K562 (cell line): ENCODE measurements around the gene ERP44. TPM values are rescaled to one million over a fixed set of nuclear protein-coding genes. Genes with fewer than 3 reads are reported as not detected.

Source experiments
- ATF1 ChIP-seq, 2 experiments: fragments of 450-650 bp in 1 of 2; IDR thresholded peaks; 2 replicates each; pipeline ENCODE4 v1.6.1; 2016; ENCODE audit warnings: missing compliant biosample characterization in 1 of 2, missing genetic modification characterization in 1 of 2
- EP400 ChIP-seq: fragments of 450-650 bp; IDR thresholded peaks from 2 replicates; pipeline ENCODE4 v1.6.1; 2017; ENCODE audit warnings: antibody characterized with exemption, mild to moderate bottlenecking, moderate library complexity
- ESRRA ChIP-seq: fragments of 450-650 bp; IDR thresholded peaks from 2 replicates; pipeline ENCODE4 v1.6.1; 2014; ENCODE audit warnings: low read depth, mild to moderate bottlenecking, moderate library complexity, borderline replicate concordance
- GATA2 ChIP-seq: sonication (generic); formaldehyde crosslinking; IDR thresholded peaks from 2 replicates; pipeline ENCODE4 v1.4.0; 2020; ENCODE audit warnings: mild to moderate bottlenecking, missing genetic modification reagents
- GTF2A2 ChIP-seq: IDR thresholded peaks from 2 replicates; pipeline ENCODE4 v1.6.1; 2016; ENCODE audit warnings: mild to moderate bottlenecking, missing genetic modification characterization, missing compliant biosample characterization
- GTF2F1 ChIP-seq: IDR thresholded peaks from 2 replicates; pipeline ENCODE4 v1.6.1; 2011; ENCODE audit warnings: low read depth, low read length, improper control_type of control experiment
- PHF20 ChIP-seq: fragments of 450-650 bp; IDR thresholded peaks from 2 replicates; pipeline ENCODE4 v1.6.1; 2018; ENCODE audit not compliant: partially characterized antibody
- RBBP5 ChIP-seq: fragments of 200-600 bp; sonication (generic); IDR thresholded peaks from 2 replicates; pipeline ENCODE4 v1.6.1; 2012; ENCODE audit warnings: borderline replicate concordance, mild to moderate bottlenecking, low read length, control low read depth, inconsistent platforms; ENCODE audit not compliant: insufficient read depth, poor library complexity, severe bottlenecking
- TCF3 ChIP-seq: sonication (generic); formaldehyde crosslinking; IDR thresholded peaks from 2 replicates; pipeline ENCODE4 v1.4.0; 2020; ENCODE audit warnings: mild to moderate bottlenecking, missing genetic modification reagents
- U2AF2 ChIP-seq: fragments of 200-400 bp; formaldehyde crosslinking; optimal IDR thresholded peaks from 2 replicates; pipeline ENCODE3; 2017; ENCODE audit warnings: low read depth, mild to moderate bottlenecking, low read length
- ZBTB11 ChIP-seq, 3 experiments: fragments of 200-800 bp in 1 of 3; fragments of 250-450 bp in 1 of 3; fragments of 450-650 bp in 1 of 3; sonication (Bioruptor Pico) in 1 of 3; sonication (Bioruptor generic) in 1 of 3; formaldehyde crosslinking in 1 of 3; IDR thresholded peaks; 2 replicates each; pipeline versions ENCODE4 v1.6.1 to v1.8.0; 2016 to 2022; ENCODE audit warnings: mild to moderate bottlenecking in 2 of 3, missing genetic modification characterization in 2 of 3, missing compliant biosample characterization in 1 of 3, moderate library complexity in 1 of 3
- ZNF224 ChIP-seq: sonication (generic); formaldehyde crosslinking; IDR thresholded peaks from 2 replicates; pipeline ENCODE4 v1.8.0; 2022; ENCODE audit warnings: mild to moderate bottlenecking, missing genetic modification reagents
- polyA plus RNA-seq, 8 experiments: library from polyadenylated mRNA; depleted of rRNA in 4 of 8; stranded (reverse) in 5 of 8; unstranded in 3 of 8; fragments of >200 nt; fragmentation: Nextera tagmentation in 2 of 8; fragmentation: Illumina TruSeq in 1 of 8; extraction: Ambion mirVana in 2 of 8; extraction: Trizol in 1 of 8; gene quantifications; 2 replicates each; pipeline versions ENCODE4 v1.2.1 to v1.2.3, GENCODE V29; 2011 to 2014; ENCODE audit warnings: inconsistent platforms in 1 of 8, missing spikeins in 1 of 8
- total RNA-seq, 7 experiments: library from RNA; depleted of rRNA in 6 of 7; stranded (reverse); fragments of >200 nt in 6 of 7; fragmentation: Illumina TruSeq in 2 of 7; extraction: Trizol in 2 of 7; gene quantifications; 2 replicates each; pipeline versions ENCODE4 v1.2.1 to v1.2.3, GENCODE V29; 2011 to 2021; ENCODE audit warnings: low replicate concordance in 1 of 7
- TF ChIP-seq, protein P1 (sequence below): IDR thresholded peaks from 2 replicates; pipeline ENCODE4 v1.6.1; 2012; ENCODE audit warnings: low read depth, low read length, improper control_type of control experiment, borderline replicate concordance
- TF ChIP-seq, protein P2 (sequence below): sonication (generic); formaldehyde crosslinking; IDR thresholded peaks from 2 replicates; pipeline ENCODE4 v1.4.0; 2020; ENCODE audit warnings: mild to moderate bottlenecking, missing genetic modification reagents
- TF ChIP-seq, protein P3 (sequence below), 2 experiments: fragments of 250-450 bp in 1 of 2; fragments of 450-650 bp in 1 of 2; sonication (Bioruptor Pico) in 1 of 2; IDR thresholded peaks; 2 replicates each; pipeline versions ENCODE4 v1.6.1 to v1.8.0; 2016 to 2021; ENCODE audit warnings: mild to moderate bottlenecking in 2 of 2, moderate library complexity in 2 of 2, missing compliant biosample characterization in 1 of 2, missing genetic modification characterization in 1 of 2

Gene ERP44
- total and polyA plus RNA-seq, 9 of the 15 experiments (the other 6 are each of a cell fraction or from before 2014, with no cell fraction given): 9.2 to 23.4 (median 13.6) TPM

DNA sequence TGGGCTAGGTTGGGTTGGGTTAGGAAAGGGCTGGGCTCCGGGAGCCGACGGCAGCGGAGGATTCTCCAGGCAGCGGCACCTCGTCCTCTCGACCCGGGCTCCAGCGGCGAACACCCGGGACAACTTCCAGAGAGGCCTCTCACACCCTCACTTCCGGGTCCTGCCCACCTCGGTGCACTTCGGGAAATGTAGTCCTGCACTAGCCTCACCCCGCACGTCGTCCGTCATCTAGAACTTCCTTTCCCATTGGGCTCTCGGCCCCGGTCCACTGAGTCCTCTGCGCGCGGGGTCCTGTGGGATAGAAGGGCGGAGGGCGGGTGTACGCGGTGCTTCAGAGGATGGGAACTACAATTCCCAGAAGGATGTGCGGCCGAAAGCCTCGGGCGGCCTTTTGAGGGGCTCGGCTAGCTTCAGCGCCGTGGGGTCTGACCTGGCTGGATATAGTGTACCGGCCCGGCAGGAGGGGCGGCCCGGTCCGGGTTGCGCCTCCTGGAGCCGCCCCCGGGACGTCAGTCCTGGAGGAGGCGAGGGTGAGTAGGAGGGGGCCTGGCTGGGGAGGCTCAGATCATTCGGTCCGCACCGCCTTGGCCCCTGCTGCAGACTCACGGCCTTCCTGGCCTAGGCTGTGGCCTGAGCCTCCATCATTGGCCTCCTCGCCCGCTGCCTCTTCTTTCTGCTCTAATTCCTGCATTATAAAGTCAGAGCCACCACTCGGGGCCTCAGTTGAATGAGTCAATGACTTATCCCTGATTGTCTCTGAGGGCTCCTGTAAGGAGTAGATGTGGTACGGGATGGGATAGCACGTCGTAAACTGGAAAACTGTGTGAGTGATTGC is at the start of gene ERP44, which contains the start of gene INVS (continued):
- TF ChIP-seq, protein P1, sequence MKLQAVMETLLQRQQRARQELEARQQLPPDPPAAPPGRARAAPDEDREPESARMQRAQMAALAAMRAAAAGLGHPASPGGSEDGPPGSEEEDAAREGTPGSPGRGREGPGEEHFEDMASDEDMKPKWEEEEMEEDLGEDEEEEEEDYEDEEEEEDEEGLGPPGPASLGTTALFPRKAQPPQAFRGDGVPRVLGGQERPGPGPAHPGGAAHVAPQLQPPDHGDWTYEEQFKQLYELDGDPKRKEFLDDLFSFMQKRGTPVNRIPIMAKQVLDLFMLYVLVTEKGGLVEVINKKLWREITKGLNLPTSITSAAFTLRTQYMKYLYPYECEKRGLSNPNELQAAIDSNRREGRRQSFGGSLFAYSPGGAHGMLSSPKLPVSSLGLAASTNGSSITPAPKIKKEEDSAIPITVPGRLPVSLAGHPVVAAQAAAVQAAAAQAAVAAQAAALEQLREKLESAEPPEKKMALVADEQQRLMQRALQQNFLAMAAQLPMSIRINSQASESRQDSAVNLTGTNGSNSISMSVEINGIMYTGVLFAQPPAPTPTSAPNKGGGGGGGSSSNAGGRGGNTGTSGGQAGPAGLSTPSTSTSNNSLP: no peak
- TF ChIP-seq, protein P2, sequence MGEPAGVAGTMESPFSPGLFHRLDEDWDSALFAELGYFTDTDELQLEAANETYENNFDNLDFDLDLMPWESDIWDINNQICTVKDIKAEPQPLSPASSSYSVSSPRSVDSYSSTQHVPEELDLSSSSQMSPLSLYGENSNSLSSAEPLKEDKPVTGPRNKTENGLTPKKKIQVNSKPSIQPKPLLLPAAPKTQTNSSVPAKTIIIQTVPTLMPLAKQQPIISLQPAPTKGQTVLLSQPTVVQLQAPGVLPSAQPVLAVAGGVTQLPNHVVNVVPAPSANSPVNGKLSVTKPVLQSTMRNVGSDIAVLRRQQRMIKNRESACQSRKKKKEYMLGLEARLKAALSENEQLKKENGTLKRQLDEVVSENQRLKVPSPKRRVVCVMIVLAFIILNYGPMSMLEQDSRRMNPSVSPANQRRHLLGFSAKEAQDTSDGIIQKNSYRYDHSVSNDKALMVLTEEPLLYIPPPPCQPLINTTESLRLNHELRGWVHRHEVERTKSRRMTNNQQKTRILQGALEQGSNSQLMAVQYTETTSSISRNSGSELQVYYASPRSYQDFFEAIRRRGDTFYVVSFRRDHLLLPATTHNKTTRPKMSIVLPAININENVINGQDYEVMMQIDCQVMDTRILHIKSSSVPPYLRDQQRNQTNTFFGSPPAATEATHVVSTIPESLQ (CRISPR knock-in tag): peak; percentile 19; the same call in 1 of the 2 replicates
- TF ChIP-seq RBBP5 (peak; percentile 98), ESRRA (no peak), TCF3 (CRISPR knock-in tag) (no peak), EP400 (peak; percentile 45; the same call in 1 of the 2 replicates), U2AF2 (no peak), PHF20 (peak; percentile 56), ZNF224 (no peak), ZBTB11 (CRISPR knock-in tag; IDR thresholded peaks at IDR 0.05) (peak; percentile 82 to 97 (median 94); a peak in 5 of 6 replicates), GATA2 (CRISPR knock-in tag) (no peak), ATF1 (CRISPR knock-in tag; IDR thresholded peaks at IDR 0.05) (no peak), ATF1 (tag; IDR thresholded peaks at IDR 0.05) (peak; percentile 91), GTF2A2 (tag) (no peak), GTF2F1 (0 out of 2 replicates have a peak, but pooled peaks have one; percentile 14)
- TF ChIP-seq, protein P3, sequence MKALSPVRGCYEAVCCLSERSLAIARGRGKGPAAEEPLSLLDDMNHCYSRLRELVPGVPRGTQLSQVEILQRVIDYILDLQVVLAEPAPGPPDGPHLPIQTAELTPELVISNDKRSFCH (CRISPR knock-in tag; IDR thresholded peaks at IDR 0.05): no peak
- TF ChIP-seq, protein P3 (tag; IDR thresholded peaks at IDR 0.05): peak; percentile 67
